COLO829 (cell line): Measurements from ENCODE around the gene MAN1B1.

Source experiments
- DNase-seq: peaks from one replicate; pipeline ENCODE4 v3.0.0; 2012; ENCODE audit warnings: low spot score

Gene MAN1B1

DNA sequence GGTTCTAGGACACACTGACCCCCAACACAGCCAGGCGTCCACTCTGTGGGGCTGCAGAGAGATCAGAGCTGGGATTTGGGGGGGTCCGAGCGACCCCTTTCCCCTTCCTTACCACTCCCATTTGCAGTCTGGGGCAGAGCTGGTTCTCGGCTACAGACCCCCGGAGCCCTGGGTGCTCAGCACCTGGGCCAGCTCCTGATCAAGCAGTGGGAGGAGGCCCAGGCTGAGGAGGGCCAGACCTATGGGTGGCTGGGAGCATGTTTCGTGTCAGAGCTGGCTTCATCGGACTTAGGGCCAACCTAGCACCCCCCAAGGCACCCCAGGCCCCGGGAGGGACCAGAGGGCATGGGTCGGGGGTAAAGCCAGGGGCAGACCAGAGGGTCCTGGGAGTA, 59.7 kb downstream of the MAN1B1 start:
- no peak for DNase-seq

- no peak for DNase-seq
Observed at GRCh38 chr9:137147091-137147792, 60.5 kb downstream of the MAN1B1 start.

DNA sequence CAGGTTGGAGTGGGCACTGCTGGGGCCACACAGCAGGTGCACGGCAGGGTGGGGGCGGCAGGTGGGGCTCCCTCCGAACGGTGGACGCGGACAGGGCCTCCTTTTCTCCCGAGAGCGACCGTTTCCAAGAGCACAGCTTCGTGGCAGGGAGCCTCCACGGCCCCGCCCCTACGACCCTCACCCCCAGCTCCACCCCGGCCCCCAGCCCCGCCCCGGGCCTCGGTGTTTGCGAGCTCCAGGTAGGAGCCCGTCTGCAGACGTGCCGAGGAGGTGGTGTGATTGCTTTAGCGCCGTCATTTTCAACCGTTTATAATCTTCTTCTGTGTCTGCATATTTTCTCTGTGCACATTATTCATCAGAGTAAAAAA, 61.0 kb downstream of the MAN1B1 start:
- DNase-seq: no peak

DNA sequence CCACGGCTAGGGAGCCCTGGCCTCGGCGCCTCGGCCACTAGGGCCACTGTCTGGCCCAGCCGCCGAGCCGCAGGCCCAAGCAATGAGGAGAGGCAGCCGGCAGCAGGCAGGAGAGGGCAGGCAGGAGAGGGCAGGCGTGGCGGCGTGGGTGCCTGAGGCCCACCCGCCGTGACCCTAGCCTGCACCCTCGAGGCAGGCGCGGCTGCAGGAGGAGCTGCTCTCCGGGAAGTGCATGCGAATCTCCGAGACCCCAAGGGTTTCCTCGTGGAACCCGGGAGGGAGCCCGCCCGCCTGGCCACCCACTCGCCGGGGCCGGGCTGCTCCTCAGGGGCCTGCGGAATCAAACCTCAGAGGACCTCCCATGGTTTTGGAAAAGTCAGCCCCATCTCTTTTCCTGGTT, 61.5 kb downstream of the MAN1B1 start:
- no peak for DNase-seq

DNA sequence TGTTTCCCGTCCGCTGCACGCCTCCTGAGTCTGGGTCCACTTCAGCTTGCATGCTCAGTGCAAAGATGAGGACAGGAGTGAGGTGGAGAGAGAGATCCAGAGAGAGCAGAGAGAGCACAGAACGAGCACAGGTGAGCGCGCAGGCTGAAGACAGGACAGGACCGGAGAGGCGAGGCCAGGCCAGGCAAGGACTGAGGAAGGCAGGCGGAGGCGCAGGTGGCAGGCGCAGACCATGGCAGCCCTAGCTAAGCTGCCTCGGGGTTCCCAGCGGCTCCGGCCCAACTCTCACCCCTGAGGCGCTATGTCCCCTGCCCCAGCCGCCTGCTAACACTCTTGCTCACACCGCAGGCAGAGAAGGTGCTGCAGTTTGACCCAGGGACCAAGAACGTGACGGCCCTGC, 61.9 kb downstream of the MAN1B1 start:
- no peak for DNase-seq

- DNase-seq: no peak
Observed at GRCh38 chr9:137149363-137149762, 62.6 kb downstream of the MAN1B1 start.

DNA sequence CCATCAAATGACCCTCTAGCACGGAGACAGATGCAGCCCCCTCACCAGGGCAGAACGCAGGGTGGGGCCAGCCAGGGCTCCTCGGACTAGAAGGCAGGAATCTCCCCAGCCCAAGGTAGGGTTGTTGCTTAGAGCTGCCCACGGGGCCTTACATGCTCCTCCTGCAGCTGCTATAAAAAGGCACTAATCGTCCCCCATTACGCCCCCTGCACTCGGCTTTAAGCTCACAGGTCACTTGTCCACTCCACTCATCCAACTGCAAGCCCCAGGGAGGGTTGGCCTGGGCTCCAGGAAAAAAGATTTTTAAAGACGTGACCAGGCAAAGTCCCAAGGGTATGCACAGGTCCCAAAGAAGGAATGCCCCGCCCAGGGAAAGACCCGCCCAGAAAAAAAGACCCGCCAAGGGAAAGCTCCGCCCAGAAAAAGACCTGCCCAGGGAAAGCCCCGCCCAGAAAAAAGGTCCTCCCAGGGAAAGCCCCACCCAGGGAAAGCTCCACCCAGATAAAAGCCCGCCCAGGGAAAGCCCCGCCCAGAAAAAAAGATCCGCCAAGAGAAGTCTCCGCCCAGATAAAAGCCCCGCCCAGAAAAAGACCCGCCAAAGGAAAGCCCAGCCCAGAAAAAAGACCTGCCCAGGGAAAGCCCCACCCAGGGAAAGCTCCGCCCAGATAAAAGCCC, 63.3 kb downstream of the MAN1B1 start:
- peak; percentile 98 for DNase-seq

- DNase-seq: peak; percentile 97
Observed at GRCh38 chr9:137150617-137151457, 64.1 kb downstream of the MAN1B1 start.

DNA sequence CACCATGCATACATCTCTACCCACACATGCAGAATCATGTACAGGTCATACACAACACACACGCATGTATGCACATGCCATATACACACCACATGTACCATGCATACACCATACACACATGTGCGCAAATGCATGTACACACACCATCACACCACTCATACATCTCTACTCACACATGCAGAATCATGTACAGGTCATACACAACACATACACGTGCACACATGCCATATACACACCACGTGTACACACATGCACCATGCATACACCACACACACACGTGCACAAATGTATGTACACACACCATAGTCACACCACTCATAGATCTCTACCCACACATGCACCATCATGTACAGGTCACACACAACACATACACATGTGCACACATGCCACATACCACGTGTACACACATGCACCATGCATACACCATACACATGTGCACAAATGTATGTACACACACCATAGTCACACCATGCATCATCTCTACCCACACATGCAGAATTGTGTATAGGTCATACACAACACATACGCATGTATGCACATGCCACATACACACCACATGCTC, 66.1 kb downstream of the MAN1B1 start:
- DNase-seq: no peak

DNA sequence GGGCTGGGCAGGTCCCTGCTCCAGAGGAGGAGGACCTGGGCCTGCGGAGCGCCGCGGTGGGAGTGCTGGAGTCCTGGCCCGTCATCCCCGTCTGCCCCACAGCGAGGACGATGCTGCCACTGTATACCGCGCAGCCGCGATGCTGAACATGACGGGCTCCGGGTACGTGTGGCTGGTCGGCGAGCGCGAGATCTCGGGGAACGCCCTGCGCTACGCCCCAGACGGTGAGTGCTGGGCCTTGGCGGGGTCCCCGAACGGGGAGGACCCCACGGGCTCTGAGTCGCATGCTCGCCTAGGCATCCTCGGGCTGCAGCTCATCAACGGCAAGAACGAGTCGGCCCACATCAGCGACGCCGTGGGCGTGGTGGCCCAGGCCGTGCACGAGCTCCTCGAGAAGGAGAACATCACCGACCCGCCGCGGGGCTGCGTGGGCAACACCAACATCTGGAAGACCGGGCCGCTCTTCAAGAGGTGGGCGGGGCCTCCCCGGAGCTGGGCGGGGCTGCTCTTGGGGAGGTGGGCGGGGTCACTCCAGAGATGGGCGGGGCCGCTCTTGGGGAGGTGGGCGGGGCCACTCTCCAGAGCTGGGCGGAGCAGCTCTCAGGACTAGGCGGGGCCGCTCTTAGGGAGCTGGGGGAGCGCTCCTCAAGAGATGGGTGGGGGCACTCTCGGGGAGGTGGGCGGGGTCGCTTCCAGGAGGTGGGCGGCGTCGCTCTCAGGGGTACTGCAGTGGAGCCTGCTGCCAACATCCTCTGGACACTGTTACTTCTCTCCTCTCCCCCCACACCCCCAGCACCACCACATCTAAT, 70.0 kb downstream of the MAN1B1 start:
- DNase-seq: peak; percentile 56

DNA sequence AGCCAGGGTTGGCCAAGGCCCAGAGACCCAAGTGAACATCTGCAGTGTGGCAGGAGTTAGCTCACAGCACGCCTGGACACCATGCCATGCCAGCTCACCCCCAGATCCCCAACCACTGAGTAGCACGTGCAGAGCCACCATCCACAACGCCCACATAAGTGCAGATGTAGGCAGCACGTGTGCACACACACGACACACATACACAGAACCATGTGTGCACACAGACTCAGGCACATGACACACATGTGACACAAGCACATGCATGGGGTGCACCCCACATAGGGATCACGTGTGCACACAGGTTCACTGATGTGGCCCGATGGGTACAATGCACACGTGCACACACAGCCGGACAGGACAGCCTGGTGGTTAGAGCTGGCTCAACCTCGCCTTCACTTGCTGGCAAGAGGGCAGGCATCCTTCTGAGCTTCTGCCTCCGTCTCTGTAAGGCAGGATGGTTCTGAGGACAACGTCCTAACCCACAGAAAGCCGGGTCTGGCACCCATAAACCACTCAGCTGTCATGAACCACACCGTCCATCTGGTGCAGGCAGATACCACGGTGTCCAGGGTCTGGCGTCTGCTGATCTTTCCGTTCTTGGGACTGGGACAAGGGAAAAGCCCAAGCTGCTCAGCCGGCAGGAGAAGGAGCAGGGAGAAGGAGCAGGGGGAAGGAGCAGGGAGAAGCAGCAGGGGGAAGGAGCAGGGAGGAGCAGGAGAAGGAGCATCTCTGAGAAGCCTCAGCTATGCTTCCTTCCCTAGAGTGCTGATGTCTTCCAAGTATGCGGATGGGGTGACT, 71.0 kb downstream of the MAN1B1 start:
- no peak for DNase-seq

DNA sequence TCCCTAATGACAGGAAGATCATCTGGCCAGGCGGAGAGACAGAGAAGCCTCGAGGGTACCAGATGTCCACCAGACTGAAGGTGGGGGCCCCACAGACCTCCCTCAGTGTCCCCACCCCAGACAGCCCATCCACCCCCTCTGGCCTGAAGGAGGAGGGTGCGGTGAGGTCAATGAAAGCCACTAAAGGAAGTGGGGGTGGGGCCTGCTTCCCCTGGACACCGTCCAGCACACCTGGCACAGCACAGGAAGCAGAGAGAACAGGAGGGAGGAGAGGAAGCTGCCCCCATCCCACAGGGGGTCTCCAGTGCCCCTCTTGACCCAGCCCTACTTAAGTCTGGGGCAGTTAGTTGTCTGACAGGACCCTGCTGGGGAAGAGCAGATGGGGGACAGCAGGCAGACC, 71.8 kb downstream of the MAN1B1 start:
- no peak for DNase-seq
